ENCODE data around the gene BICD2.

Gene BICD2

GRCh38 chr9:92754091-92754745 lies 10.4 kb downstream of the BICD2 start:
- Histone ChIP-seq H3K4me3 (ENCODE audit: low read depth in 1 of 2, low read length in 2 of 2) (no peak overlapping the region), H3K79me2 (ENCODE audit: insufficient read depth, low read length) (peaks cover 78% of the 10 kb centered on the region), H2AFZ (ENCODE audit: low read depth, low read length) (no peak overlapping the region), H3K9ac (ENCODE audit: low read depth, low read length) (no peak overlapping the region), H3K27ac (ENCODE audit: low read length) (no peak overlapping the region), H3K4me1 (ENCODE audit: insufficient read depth, low read length) (peaks cover 10% of the 10 kb centered on the region), H4K20me1 (ENCODE audit: insufficient read depth, low read length) (peaks cover 42% of the 10 kb centered on the region), H3K36me3 (ENCODE audit: insufficient read depth, low read length) (peaks cover 6% of the 10 kb centered on the region), H3K4me2 (ENCODE audit: insufficient read depth, low read length) (no peak overlapping the region), H3K27me3 (ENCODE audit: insufficient read depth, low read length, poor library complexity) (no peaks in the 10 kb centered on the region), H3K9me3 (ENCODE audit: insufficient read depth, low read length, severe bottlenecking) (no peaks in the 10 kb centered on the region)
- ATAC-seq (ENCODE audit: insufficient read depth, low read depth) (no peak), DNase-seq (no peak)
- TF ChIP-seq CTCF (IDR thresholded peaks at IDR 0.05; ENCODE audit: borderline replicate concordance, extremely low read depth, low read length, poor library complexity, severe bottlenecking) (no peak), EZH2 (IDR thresholded peaks at IDR 0.05; ENCODE audit: borderline replicate concordance, low read depth, low read length, severe bottlenecking) (no peak)

GRCh38 chr9:92752812-92753404 lies 11.7 kb downstream of the BICD2 start:
- Histone ChIP-seq H3K27ac (ENCODE audit: low read length) (no peak overlapping the region), H3K79me2 (ENCODE audit: insufficient read depth, low read length) (peaks cover 83% of the 10 kb centered on the region), H2AFZ (ENCODE audit: low read depth, low read length) (no peak overlapping the region), H4K20me1 (ENCODE audit: insufficient read depth, low read length) (peaks cover 53% of the 10 kb centered on the region), H3K36me3 (ENCODE audit: insufficient read depth, low read length) (peaks cover 6% of the 10 kb centered on the region), H3K9me3 (ENCODE audit: insufficient read depth, low read length, severe bottlenecking) (no peaks in the 10 kb centered on the region), H3K4me3 (ENCODE audit: low read depth in 1 of 2, low read length in 2 of 2) (no peak overlapping the region), H3K9ac (ENCODE audit: low read depth, low read length) (no peak overlapping the region), H3K4me1 (ENCODE audit: insufficient read depth, low read length) (peaks cover 10% of the 10 kb centered on the region), H3K4me2 (ENCODE audit: insufficient read depth, low read length) (no peak overlapping the region), H3K27me3 (ENCODE audit: insufficient read depth, low read length, poor library complexity) (no peaks in the 10 kb centered on the region)
- no peak for ATAC-seq (ENCODE audit: insufficient read depth, low read depth)
- TF ChIP-seq EZH2 (IDR thresholded peaks at IDR 0.05; ENCODE audit: borderline replicate concordance, low read depth, low read length, severe bottlenecking): no peak
- no peak for TF ChIP-seq CTCF (IDR thresholded peaks at IDR 0.05; ENCODE audit: borderline replicate concordance, extremely low read depth, low read length, poor library complexity, severe bottlenecking)
- DNase-seq: no peak

- H3K4me1 ChIP-seq (ENCODE audit: insufficient read depth, low read length): peaks cover 10% of the 10 kb centered on the region
Observed at GRCh38 chr9:92749934-92750315, 14.7 kb downstream of the BICD2 start.

More at GRCh38 chr9:92749934-92750315, 14.7 kb downstream of the BICD2 start:
- Histone ChIP-seq H4K20me1 (ENCODE audit: insufficient read depth, low read length) (peaks cover 69% of the 10 kb centered on the region), H3K36me3 (ENCODE audit: insufficient read depth, low read length) (no peaks in the 10 kb centered on the region), H3K4me3 (ENCODE audit: low read depth in 1 of 2, low read length in 2 of 2) (no peak overlapping the region), H3K9ac (ENCODE audit: low read depth, low read length) (no peak overlapping the region), H3K27me3 (ENCODE audit: insufficient read depth, low read length, poor library complexity) (no peaks in the 10 kb centered on the region), H3K4me2 (ENCODE audit: insufficient read depth, low read length) (no peak overlapping the region), H2AFZ (ENCODE audit: low read depth, low read length) (no peak overlapping the region), H3K27ac (ENCODE audit: low read length) (no peak overlapping the region), H3K79me2 (ENCODE audit: insufficient read depth, low read length) (peaks cover 91% of the 10 kb centered on the region), H3K9me3 (ENCODE audit: insufficient read depth, low read length, severe bottlenecking) (no peaks in the 10 kb centered on the region)
- TF ChIP-seq EZH2 (IDR thresholded peaks at IDR 0.05; ENCODE audit: borderline replicate concordance, low read depth, low read length, severe bottlenecking) (no peak), CTCF (IDR thresholded peaks at IDR 0.05; ENCODE audit: borderline replicate concordance, extremely low read depth, low read length, poor library complexity, severe bottlenecking) (no peak)
- ATAC-seq (ENCODE audit: insufficient read depth, low read depth) (no peak), DNase-seq (no peak)
